Measurements from ENCODE around the gene TRMT11.
A peak's percentile ranks its signal among the peaks of the same experiment; 100 is the strongest.
"Not testable (repeated sequence)": the region's sequence is repeated elsewhere in the genome, so short reads cannot be mapped to it uniquely, and the experiment has no call there.

TRMT11 gene

DNA sequence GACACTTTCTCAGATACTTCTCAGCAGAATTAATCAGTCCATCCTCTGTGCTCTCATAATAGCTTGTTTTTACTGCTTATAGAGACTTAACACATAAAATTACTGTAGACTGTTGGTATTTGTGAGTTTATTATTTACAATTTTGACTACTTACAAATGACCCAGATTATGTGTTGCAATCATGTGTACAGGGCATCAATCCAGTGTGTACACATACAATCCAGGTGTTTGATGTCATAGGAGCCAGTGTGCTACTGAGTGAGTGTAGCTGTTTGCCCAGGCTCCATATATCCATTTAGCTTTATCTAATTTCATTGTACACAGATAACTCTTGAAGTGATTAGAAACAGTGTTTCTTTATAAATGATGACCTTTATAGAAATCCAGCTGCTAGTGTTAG is 31.3 kb downstream of the TRMT11 start:
- POLR2A ChIA-PET (ENCODE audit: low non-redundant PET) = no interaction called here
- CTCF ChIA-PET = no interaction called here

GRCh38 chr6:126020305-126021050 is 34.1 kb downstream of the TRMT11 start:
- DNase-seq (ENCODE audit: low spot score) = no peak
- POLR2A ChIA-PET (ENCODE audit: low non-redundant PET) = no interaction called here
- no peak overlapping the region for H3K27ac ChIP-seq
- TF ChIP-seq CTCF (conservative IDR thresholded peaks at IDR 0.05; ENCODE audit: low read depth) = no peak
- CTCF ChIA-PET = interaction anchor here (0.6 to 1.4 kb wide), 2 partner anchors 34 to 161 kb away, joined by 3 to 6 read pairs; partner anchors contain the start of gene TRMT11

More for the DNA sequence above, 31.3 kb downstream of the TRMT11 start:
- H3K27ac ChIP-seq = no peak overlapping the region
- no peak for TF ChIP-seq CTCF (conservative IDR thresholded peaks at IDR 0.05; ENCODE audit: low read depth)
- DNase-seq (ENCODE audit: low spot score) = no peak

DNA sequence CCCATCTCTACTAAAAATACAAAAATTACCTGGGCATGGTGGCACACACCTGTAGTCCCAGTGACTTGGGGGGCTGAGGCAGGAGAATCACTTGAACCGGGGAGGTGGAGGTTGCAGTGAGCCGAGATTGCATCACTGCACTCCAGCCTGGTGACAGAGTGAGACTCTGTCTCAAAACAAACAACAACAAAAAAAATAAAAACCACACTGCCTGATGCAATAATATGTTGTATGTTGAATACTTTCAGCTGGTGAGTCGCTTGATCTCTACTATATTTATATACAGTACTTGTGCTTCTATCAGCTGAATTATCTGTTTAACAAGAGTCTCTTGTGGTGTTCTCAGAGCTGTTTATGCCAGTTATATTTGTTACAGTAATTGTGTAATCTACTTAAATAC is 37.1 kb downstream of the TRMT11 start:
- CTCF ChIA-PET; H3K27ac ChIP-seq; DNase-seq (ENCODE audit: low spot score); POLR2A ChIA-PET (ENCODE audit: low non-redundant PET): not testable (repeated sequence)

GRCh38 chr6:126026001-126026400 is 39.7 kb downstream of the TRMT11 start:
- no peak for TF ChIP-seq CTCF (conservative IDR thresholded peaks at IDR 0.05; ENCODE audit: low read depth)
- no peak for DNase-seq (ENCODE audit: low spot score)
- ChIA-PET POLR2A (ENCODE audit: low non-redundant PET) (no interaction called here), CTCF (no interaction called here)
- no peak overlapping the region for H3K27ac ChIP-seq

DNA sequence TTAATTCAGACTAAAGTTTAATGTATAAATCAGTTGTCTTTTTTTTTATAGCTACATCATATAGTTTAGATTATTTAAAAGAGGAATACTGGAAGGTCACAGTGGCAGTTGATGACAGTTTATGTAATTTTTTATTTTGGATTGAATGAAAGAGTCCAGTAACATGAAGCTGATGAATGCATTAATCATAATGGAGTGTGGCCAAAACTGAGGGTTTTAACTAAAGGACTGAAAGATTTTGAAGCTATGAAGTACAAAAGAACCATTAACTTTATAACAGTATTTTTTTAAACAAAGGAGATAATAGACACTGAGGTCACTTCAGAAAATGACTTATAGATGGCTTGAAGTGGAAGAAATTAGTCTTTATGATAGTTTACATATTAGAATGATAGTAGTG is 41.3 kb downstream of the TRMT11 start:
- POLR2A ChIA-PET (ENCODE audit: low non-redundant PET) = interaction anchor here (0.5 kb wide), 1 partner anchor 19 kb away, joined by 3 read pairs; no protein-coding TSS in a partner anchor
- CTCF ChIA-PET = no interaction called here
- TF ChIP-seq CTCF (conservative IDR thresholded peaks at IDR 0.05; ENCODE audit: low read depth) = no peak
- no peak for DNase-seq (ENCODE audit: low spot score)
- no peak overlapping the region for H3K27ac ChIP-seq

DNA sequence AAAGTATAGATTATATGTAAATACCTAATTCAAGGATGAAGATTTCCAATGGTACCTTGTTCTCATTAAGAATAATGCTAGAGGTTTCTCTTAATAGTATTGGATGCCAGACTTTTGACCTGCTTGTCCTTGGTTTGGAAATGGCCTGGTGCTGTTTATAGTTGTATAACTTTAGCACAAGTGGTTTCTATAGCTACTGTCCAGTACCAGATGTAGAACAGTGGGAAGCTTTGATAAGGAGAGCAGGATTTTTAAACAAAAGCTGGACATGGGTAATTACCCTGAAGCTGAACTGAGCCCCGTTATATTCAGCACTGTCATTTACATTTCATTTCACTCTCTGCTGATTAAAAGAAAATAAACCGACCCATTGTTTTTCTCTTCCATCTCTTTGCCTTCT is 43.7 kb downstream of the TRMT11 start:
- CTCF ChIA-PET = no interaction called here
- POLR2A ChIA-PET (ENCODE audit: low non-redundant PET) = no interaction called here
- no peak overlapping the region for H3K27ac ChIP-seq
- DNase-seq (ENCODE audit: low spot score) = no peak
- no peak for TF ChIP-seq CTCF (conservative IDR thresholded peaks at IDR 0.05; ENCODE audit: low read depth)

DNA sequence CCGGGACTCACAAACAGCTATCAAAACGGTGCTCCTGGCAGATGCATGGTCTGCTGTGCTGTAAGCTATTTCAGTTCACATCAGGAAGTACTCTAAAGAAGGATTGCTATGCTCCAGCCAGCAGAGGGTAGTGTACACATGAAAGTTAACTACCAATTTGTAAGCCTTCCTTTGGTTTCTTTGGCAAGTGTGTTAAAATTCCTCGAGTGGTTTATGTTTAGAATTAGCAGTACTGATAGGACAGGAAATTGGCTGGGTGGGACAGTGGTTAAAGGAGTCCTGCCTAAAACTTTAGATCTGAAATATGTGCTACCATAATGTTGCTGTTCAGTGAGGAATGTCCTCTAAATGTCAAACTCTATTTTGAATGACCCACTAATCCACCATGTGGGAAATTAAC is 47.4 kb downstream of the TRMT11 start:
- peak; percentile 40 for TF ChIP-seq CTCF (conservative IDR thresholded peaks at IDR 0.05; ENCODE audit: low read depth)
- no peak overlapping the region for H3K27ac ChIP-seq
- POLR2A ChIA-PET (ENCODE audit: low non-redundant PET) = no interaction called here
- peak; percentile 22 for DNase-seq (ENCODE audit: low spot score)
- CTCF ChIA-PET = interaction anchor here (0.7 kb wide), 1 partner anchor 28 kb away, joined by 3 read pairs; no protein-coding TSS in a partner anchor

Measured in RWPE1 (cell line).